Vagina (tissue), 2 donors: ENCODE results near the gene TRIM41.

Experiments
- CTCF ChIP-seq, 3 experiments: fragments of 450-650 bp in 2 of 3; fragments of 200-600 bp in 1 of 3; sonication (generic) in 1 of 3; IDR thresholded peaks; one replicate each; pipeline ENCODE4 v1.5.1; 2017 to 2019; ENCODE audit warnings: antibody characterized with exemption in 3 of 3, mild to moderate bottlenecking in 2 of 3, moderate library complexity in 2 of 3
- POLR2AphosphoS5 ChIP-seq, 2 donors: sonication (generic); formaldehyde crosslinking; IDR thresholded peaks; one replicate each; pipeline ENCODE4 v1.9.0; 2017; ENCODE audit warnings: antibody characterized with exemption in 2 of 2, mild to moderate bottlenecking in 2 of 2, low read depth in 1 of 2; ENCODE audit not compliant: insufficient read depth in 1 of 2

DNA sequence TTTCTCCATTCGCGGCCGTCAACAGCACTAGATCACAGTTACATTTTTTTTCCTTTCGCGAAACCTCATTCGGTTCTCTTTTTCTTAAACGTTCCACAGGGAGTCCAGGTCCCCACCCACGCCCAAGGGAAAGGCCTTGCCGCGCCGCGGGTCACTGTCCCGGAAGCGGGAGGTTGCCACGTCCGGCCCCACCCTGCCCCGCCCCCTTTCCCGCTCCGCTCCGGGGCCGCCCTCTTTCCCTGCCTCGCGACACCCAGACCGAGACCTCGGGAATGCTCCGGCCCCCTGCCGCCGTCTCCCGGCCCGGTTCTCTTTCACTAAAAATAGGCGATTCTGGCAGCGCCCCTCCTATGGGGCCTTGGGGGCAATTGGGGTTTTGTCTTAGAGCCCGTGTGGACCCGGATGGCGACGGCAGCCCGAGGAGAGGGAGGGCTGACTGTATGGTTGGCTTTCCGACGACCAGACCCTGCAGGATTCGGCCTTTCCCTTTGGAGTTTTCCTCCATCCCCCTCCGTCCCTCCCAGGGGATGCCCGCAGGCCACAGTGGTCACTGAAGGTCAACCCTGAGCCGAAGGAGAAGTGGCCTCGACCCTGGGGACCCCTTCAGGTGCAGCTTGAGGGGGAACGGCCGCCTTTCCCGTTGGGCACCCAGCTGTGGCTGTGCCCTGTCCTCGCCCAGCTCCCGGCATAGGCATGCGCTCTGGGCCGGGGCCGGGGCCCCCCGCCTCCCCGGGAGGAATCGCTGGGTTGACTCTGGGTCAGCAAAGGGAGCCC lies 23.4 kb downstream of the TRIM41 start:
- TF ChIP-seq CTCF (IDR thresholded peaks at IDR 0.05) (no peak), POLR2AphosphoS5 (IDR thresholded peaks at IDR 0.05; ENCODE audit: insufficient read depth in 1 of 2, low read depth in 1 of 2) (peak; percentile 75 to 92)
